ENCODE results near the gene RACGAP1.

- no peak for TF ChIP-seq EZH2 (IDR thresholded peaks at IDR 0.05; ENCODE audit: insufficient read depth, poor library complexity, severe bottlenecking)
- TF ChIP-seq EZH2phosphoT487 (IDR thresholded peaks at IDR 0.05; ENCODE audit: insufficient read depth, low read depth), result no peak
Observed at GRCh38 chr12:50061171-50061570, 35.9 kb upstream of the RACGAP1 start.

Measured in GM23248 (cell line).